ENCODE results near the gene COL16A1.
A peak's percentile ranks its signal among the peaks of the same experiment; 100 is the strongest.
"Not testable (repeated sequence)": the region's sequence is repeated elsewhere in the genome, so short reads cannot be mapped to it uniquely, and the experiment has no call there.

COL16A1 gene

DNA sequence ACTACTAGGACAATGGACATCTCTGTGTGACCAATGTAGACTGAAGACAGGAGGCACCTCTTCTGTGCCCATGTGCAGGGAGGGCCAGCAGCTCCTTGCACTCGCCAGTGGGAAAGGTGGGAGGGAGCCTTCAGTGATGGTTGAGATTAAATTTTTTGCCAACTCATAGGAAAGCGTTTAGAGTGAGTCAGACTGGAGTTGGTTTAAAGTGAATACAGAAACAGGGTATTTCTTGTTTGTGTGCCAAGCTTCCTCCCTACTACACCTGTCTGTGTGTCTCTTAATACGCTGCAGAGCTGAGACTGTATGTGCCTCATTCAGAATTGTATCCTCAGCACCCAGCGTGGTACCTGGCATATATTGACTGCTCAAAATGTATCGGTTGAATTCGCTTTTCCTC is 13.5 kb upstream of the COL16A1 start:
- Histone ChIP-seq H3K9ac (no peak overlapping the region), H3K27ac (no peak overlapping the region), H3K4me1 (peaks cover 6 to 29% (median 16%) of the 10 kb centered on the region in 10 experiments; a peak in 17 of 20 replicates), H3K9me3 (replicated peaks in 1 of 11) (no peaks in the 10 kb centered on the region), H3K4me3 (no peak overlapping the region), H3K4me2 (no peak overlapping the region), H3K36me3 (no peaks in the 10 kb centered on the region), H4K20me1 (peaks cover 0 to 19% (median 0%) of the 10 kb centered on the region in 11 experiments; a peak in 7 of 22 replicates), H3K27me3 (peaks cover 42 to 61% (median 49%) of the 10 kb centered on the region in 11 experiments)
- TF ChIP-seq Cebpa-rat (IDR thresholded peaks at IDR 0.05) = no peak

DNA sequence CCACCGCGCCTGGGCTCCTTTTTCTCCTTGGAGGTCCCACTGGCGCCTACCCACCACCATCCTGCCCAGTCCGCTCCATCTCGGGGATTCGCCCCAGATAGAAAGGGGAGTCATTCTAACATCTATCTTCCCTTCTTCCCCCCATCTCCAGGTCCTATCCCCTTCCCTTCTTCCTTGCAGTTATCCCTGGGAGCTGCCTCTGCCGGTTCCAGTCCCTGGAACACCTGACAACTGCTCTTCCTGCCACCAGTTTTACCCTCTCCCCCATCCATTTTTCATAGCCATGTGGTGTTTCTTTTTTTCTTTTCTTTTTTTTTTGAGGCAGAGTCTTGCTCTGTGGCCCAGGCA is 12.0 kb upstream of the COL16A1 start:
- H3K9ac ChIP-seq = no peak overlapping the region
- no peak overlapping the region for H3K27ac ChIP-seq
- peaks cover 0 to 19% (median 0%) of the 10 kb centered on the region in 11 experiments; a peak in 6 of 22 replicates for H4K20me1 ChIP-seq
- no peaks in the 10 kb centered on the region for H3K36me3 ChIP-seq
- H3K27me3 ChIP-seq = peaks cover 42 to 76% (median 52%) of the 10 kb centered on the region in 11 experiments
- peaks cover 6 to 29% (median 16%) of the 10 kb centered on the region in 10 experiments; a peak in 17 of 20 replicates for H3K4me1 ChIP-seq
- H3K4me3 ChIP-seq = 0 out of 20 replicates have a peak overlapping the region, but pooled peaks of 1 of the 10 experiments have one; percentile 59
- TF ChIP-seq Cebpa-rat (IDR thresholded peaks at IDR 0.05) = no peak
- peak overlapping the region in 7 of 11 experiments; percentile 55 to 83 (median 78); a peak in 7 of 22 replicates for H3K4me2 ChIP-seq
- no peaks in the 10 kb centered on the region for H3K9me3 ChIP-seq (replicated peaks in 1 of 11)

DNA sequence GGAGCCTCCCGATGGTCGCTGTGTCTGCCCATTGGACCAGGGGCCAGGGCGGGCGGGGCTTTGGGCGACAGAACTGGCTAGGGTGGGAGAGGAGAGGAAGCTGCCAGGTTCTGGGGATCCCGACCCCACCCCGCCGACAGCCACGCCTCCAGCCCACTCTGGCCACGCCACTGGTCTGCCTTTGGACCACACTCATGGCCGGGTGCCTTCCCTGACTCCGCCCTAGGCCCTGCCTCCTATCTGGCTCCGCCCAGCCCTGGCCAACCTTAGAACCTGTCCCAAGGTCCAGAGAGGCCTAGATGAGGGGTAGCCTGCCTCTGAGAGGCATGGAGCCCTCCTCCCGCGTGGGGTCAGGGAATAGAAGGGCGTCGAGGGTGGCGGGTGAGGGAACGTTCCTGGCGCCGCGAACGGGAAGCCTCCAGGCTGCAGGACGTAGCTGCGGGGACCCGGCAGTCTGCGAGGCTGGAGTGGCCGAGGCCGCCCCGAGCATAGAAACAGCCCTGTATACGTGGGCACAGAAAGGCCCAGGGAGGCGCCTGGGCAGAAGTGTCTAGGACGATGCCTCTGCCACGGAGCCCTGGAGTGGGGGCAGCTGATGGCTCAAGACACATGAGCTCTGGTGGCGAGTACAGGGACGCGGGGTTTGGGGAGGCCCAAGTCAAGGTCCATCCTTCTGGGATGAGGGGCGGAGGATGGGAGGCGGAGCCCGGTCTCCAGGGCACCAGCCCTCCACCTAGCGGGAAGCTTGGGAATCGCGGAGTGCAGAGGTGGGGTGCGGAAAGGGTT is 11.5 kb upstream of the COL16A1 start:
- Histone ChIP-seq H3K9ac (peak overlapping the region in 2 of 11 experiments; percentile 17 to 22; a peak in 1 of 22 replicates), H3K4me1 (peaks cover 6 to 29% (median 16%) of the 10 kb centered on the region in 10 experiments; a peak in 18 of 20 replicates), H3K9me3 (replicated peaks in 1 of 11) (no peaks in the 10 kb centered on the region), H3K27me3 (peaks cover 42 to 82% (median 52%) of the 10 kb centered on the region in 11 experiments), H3K4me3 (peak overlapping the region in 6 of 10 experiments; percentile 19 to 59 (median 35); a peak in 8 of 20 replicates), H3K4me2 (peak overlapping the region; percentile 55 to 87 (median 66)), H3K27ac (0 out of 22 replicates have a peak overlapping the region, but pooled peaks of 1 of the 11 experiments have one; percentile 18), H3K36me3 (no peaks in the 10 kb centered on the region), H4K20me1 (peaks cover 0 to 19% (median 0%) of the 10 kb centered on the region in 11 experiments; a peak in 5 of 22 replicates)
- no peak for TF ChIP-seq Cebpa-rat (IDR thresholded peaks at IDR 0.05)

DNA sequence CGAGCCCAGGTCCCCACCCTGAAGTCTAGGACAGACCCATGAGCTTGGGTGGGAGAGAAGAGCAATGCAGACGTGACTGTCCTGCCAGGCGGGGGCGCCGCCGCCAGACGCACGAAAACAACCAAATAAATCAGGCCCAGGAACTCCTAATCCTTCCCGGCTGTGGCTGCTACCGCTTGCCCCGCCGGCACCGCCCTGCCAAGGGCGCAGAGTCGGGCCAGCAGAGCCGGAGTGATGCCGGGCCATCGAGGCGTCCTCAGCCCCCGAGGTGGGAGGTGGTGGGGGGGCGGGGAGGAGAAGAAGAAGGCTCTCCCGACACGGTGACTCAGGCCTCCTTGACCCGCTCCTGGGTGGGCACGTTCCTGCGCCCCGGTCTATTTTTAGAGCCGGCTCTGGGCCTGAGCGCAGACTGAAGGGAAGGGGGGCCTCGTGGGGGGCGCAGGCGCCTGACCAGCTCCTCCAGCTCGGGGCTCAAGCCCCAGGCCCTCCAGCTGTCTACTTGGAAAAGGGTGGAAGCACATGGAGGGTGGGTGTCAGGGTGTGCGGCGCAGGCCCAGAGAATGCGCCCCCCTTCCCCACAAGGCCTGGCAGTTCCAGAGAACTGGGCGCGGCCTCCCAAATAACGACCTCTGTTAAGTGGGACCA is 10.7 kb upstream of the COL16A1 start:
- Histone ChIP-seq H3K9ac (peak overlapping the region in 5 of 11 experiments; percentile 20 to 45 (median 43); a peak in 7 of 22 replicates), H3K36me3 (no peaks in the 10 kb centered on the region), H3K27me3 (peaks cover 42 to 84% (median 52%) of the 10 kb centered on the region in 11 experiments), H3K27ac (peak overlapping the region in 1 of 11 experiments; percentile 18; a peak in 1 of 22 replicates), H3K9me3 (replicated peaks in 1 of 11) (no peaks in the 10 kb centered on the region), H3K4me3 (peak overlapping the region in 7 of 10 experiments; percentile 21 to 59 (median 27); a peak in 9 of 20 replicates), H3K4me2 (peak overlapping the region; percentile 55 to 87 (median 66)), H4K20me1 (peaks cover 0 to 19% (median 0%) of the 10 kb centered on the region in 11 experiments; a peak in 5 of 22 replicates), H3K4me1 (peaks cover 13 to 29% (median 20%) of the 10 kb centered on the region in 10 experiments; a peak in 18 of 20 replicates)
- TF ChIP-seq Cebpa-rat (IDR thresholded peaks at IDR 0.05) = no peak

DNA sequence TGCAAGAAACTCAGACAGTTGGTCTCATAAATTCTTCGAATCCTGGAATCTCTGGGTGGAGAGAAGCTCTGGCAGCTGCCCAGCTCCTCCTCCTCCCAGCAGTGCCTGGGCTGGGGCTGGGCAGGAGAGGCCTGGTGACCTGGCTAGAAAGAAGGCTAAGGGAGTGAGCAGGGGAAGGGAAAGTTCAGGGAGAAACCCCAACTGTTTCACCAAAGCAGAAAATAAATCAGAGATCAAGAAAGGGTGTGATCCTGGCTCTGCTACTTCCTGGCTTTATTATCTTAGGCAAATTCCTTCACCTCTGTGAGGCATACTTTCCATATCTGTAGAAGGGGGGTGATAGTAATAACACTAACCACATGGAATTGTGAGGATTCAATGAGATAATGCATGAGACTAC is 8.8 kb upstream of the COL16A1 start:
- Histone ChIP-seq H4K20me1 (peaks cover 0 to 13% (median 0%) of the 10 kb centered on the region in 11 experiments; a peak in 5 of 22 replicates), H3K27me3 (peaks cover 42 to 87% (median 52%) of the 10 kb centered on the region in 11 experiments), H3K36me3 (no peaks in the 10 kb centered on the region), H3K4me2 (peak overlapping the region in 2 of 11 experiments; percentile 16 to 27; a peak in 1 of 22 replicates), H3K4me1 (peaks cover 21 to 39% (median 30%) of the 10 kb centered on the region in 10 experiments), H3K9ac (no peak overlapping the region), H3K9me3 (replicated peaks in 1 of 11) (no peaks in the 10 kb centered on the region), H3K4me3 (no peak overlapping the region), H3K27ac (no peak overlapping the region)
- no peak for TF ChIP-seq Cebpa-rat (IDR thresholded peaks at IDR 0.05)

DNA sequence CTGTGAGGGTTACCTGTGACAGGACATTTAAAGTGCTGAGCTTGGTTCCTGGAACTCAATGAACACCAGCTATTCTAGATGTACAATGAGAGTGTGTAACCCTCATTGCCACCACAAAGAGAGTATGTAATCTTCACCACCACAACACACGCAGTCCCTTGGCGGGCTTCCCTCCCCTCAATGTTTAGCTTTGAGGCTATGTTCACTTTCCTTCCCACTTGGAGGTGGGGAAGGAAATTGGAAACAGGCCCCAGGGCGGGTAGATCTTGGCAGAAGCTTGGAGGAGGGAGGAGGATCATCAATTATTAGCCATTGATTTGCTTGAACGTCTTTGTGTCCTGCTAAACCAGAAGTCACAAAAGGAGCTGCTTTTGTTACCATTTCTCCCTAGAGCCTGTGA is 8.3 kb upstream of the COL16A1 start:
- no peak overlapping the region for H3K27ac ChIP-seq
- H3K4me3 ChIP-seq = no peak overlapping the region
- H3K4me2 ChIP-seq = peak overlapping the region in 1 of 11 experiments; percentile 16; a peak in 1 of 22 replicates

DNA sequence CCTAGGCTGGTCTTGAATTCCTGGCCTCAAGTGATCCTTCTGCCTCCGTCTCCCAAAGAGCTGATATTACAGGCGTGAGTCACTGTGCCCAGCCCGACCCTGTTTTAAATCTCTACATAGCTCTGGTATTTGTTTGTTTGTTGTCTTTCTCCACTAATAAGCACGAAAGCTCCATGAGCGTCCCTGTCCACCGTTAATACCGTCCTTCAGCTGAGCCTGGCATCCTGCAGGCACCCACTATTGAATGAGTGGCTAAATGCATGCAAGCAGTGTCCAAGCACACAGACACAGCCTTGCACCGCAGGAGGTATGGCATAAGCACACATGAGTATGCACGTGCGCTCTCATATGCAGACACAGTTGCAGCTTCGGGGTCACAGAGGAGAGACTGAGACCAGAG is 4.5 kb upstream of the COL16A1 start:
- no peak for TF ChIP-seq Cebpa-rat (IDR thresholded peaks at IDR 0.05)
- Histone ChIP-seq H4K20me1 (no peaks in the 10 kb centered on the region; a peak in 2 of 22 replicates), H3K27me3 (peaks cover 21 to 80% (median 30%) of the 10 kb centered on the region in 11 experiments), H3K36me3 (no peaks in the 10 kb centered on the region), H3K9ac (0 out of 22 replicates have a peak overlapping the region, but pooled peaks of 1 of the 11 experiments have one; percentile 9), H3K4me1 (peaks cover 37 to 60% (median 53%) of the 10 kb centered on the region in 10 experiments), H3K4me2 (peak overlapping the region; percentile 46 to 85 (median 70); a peak in 19 of 22 replicates), H3K4me3 (no peak overlapping the region), H3K27ac (no peak overlapping the region), H3K9me3 (replicated peaks in 1 of 11) (no peaks in the 10 kb centered on the region)

More for the DNA sequence above, 8.3 kb upstream of the COL16A1 start:
- peaks cover 39 to 84% (median 48%) of the 10 kb centered on the region in 11 experiments for H3K27me3 ChIP-seq
- peaks cover 0 to 13% (median 0%) of the 10 kb centered on the region in 11 experiments; a peak in 5 of 22 replicates for H4K20me1 ChIP-seq
- no peaks in the 10 kb centered on the region for H3K9me3 ChIP-seq (replicated peaks in 1 of 11)
- H3K4me1 ChIP-seq = peaks cover 27 to 44% (median 36%) of the 10 kb centered on the region in 10 experiments
- H3K36me3 ChIP-seq = no peaks in the 10 kb centered on the region
- H3K9ac ChIP-seq = no peak overlapping the region
- TF ChIP-seq Cebpa-rat (IDR thresholded peaks at IDR 0.05) = no peak

DNA sequence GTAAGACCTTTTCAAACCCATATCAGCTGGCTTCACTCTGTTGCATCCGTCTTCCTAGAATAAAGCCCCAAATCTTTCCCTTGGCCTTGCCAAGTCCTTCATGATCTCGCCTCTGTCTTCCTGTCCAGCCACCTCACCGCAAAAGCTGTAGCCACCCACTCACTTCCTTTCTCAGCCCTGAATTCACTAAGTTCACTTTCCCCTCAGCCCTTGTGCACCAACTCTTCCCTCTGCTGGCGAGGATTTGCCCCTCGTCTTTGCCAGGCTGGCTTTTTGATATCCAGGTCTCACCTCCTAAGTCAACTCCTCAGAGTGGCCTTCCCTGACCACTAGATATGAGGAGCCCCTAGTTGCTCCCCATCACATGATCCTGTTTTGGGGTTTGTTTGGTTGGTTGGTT is 3.9 kb upstream of the COL16A1 start:
- H3K4me3 ChIP-seq = no peak overlapping the region
- peak overlapping the region; percentile 46 to 85 (median 70) for H3K4me2 ChIP-seq
- peaks cover 25 to 80% (median 32%) of the 10 kb centered on the region in 11 experiments for H3K27me3 ChIP-seq
- 0 out of 22 replicates have a peak overlapping the region, but pooled peaks of 1 of the 11 experiments have one; percentile 9 for H3K9ac ChIP-seq
- no peak overlapping the region for H3K27ac ChIP-seq
- peaks cover 37 to 60% (median 53%) of the 10 kb centered on the region in 10 experiments for H3K4me1 ChIP-seq
- H4K20me1 ChIP-seq = no peaks in the 10 kb centered on the region; a peak in 2 of 22 replicates
- no peaks in the 10 kb centered on the region for H3K9me3 ChIP-seq (replicated peaks in 1 of 11)
- TF ChIP-seq Cebpa-rat (IDR thresholded peaks at IDR 0.05) = no peak
- H3K36me3 ChIP-seq = no peaks in the 10 kb centered on the region

DNA sequence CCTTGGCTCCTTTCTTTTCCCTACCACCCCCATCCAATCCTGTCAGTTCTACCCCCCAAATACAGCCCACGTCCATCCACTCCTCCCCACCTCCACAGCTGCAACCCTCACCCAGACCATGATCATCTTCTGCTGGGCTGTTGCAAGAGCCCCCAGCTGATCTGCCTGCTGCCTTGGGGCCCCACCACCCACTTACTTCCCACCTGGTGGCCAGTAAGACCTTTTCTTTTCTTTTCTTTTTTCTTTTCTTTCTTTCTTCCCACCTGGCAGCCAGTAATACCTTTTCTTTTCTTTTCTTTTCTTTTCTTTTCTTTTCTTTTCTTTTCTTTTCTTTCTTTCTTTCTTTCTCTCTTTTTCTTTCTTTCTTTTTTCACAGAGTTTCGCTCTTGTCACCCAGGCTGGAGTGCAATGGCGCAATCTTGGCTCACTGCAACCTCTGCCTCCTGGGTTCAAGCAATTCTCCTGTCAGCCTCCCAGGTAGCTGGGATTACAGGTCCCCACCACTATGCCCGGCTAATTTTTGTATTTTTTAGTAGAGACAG is 3.3 kb upstream of the COL16A1 start:
- H3K36me3 ChIP-seq; H3K9ac ChIP-seq; H4K20me1 ChIP-seq; H3K27ac ChIP-seq; H3K4me3 ChIP-seq; H3K9me3 ChIP-seq (replicated peaks in 1 of 11): not testable (repeated sequence)
- peaks cover 30 to 80% (median 32%) of the 10 kb centered on the region in 11 experiments for H3K27me3 ChIP-seq
- peak overlapping the region; percentile 46 to 85 (median 70) for H3K4me2 ChIP-seq
- H3K4me1 ChIP-seq = peaks cover 37 to 60% (median 51%) of the 10 kb centered on the region in 10 experiments

Measured in BLaER1 treated with 17β-estradiol and CSF1 and Interleukin-3, amounts not matched to agents 10 nM and 100 nM (cell line).